Fibroblast of lung (primary cell): Measurements from ENCODE around the gene CHD1L. TPM values are rescaled to one million over a fixed set of nuclear protein-coding genes. Genes with fewer than 3 reads are reported as not detected.

ENCODE experiments used
- DNase-seq, 2 donors: peaks; one replicate each; pipeline versions ENCODE4 v3.0.0 to v3.0.0-alpha.2; 2010; ENCODE audit warnings: low read depth in 2 of 2
- H2AFZ ChIP-seq: 2 replicates; pipeline ENCODE4 v1.5.1; 2012; ENCODE audit warnings: low read length, control low read depth, inconsistent platforms
- H3K27ac ChIP-seq: 2 replicates; pipeline ENCODE4 v1.5.1; 2011; ENCODE audit warnings: low read length, control low read depth; ENCODE audit not compliant: insufficient read depth
- H3K27me3 ChIP-seq: 2 replicates; pipeline ENCODE4 v1.5.1; 2011; ENCODE audit warnings: mild to moderate bottlenecking, low read length; ENCODE audit not compliant: control insufficient read depth, insufficient read depth
- H3K36me3 ChIP-seq: 2 replicates; pipeline ENCODE4 v1.5.1; 2011; ENCODE audit warnings: low read length; ENCODE audit not compliant: control insufficient read depth, insufficient read depth
- H3K4me1 ChIP-seq: 2 replicates; pipeline ENCODE4 v1.5.1; 2011; ENCODE audit warnings: low read length; ENCODE audit not compliant: control insufficient read depth, insufficient read depth; ENCODE audit errors: extremely low read depth
- H3K4me2 ChIP-seq: 2 replicates; pipeline ENCODE4 v1.5.1; 2011; ENCODE audit warnings: low read length, control low read depth; ENCODE audit not compliant: insufficient read depth; ENCODE audit errors: extremely low read depth
- H3K4me3 ChIP-seq, 4 experiments: fragments of 200-600 bp in 1 of 4; sonication (generic) in 1 of 4; replicated peaks in 1 of 4; 2 replicates each; pipeline ENCODE4 v1.5.1; 2011 to 2016; ENCODE audit warnings: low read length in 4 of 4, low read depth in 3 of 4, mild to moderate bottlenecking in 3 of 4, control low read depth in 2 of 4, inconsistent platforms in 1 of 4, mixed read lengths in 1 of 4; ENCODE audit not compliant: insufficient read depth in 1 of 4; ENCODE audit errors: control extremely low read depth in 1 of 4
- H3K79me2 ChIP-seq: 2 replicates; pipeline ENCODE4 v1.5.1; 2012; ENCODE audit warnings: mild to moderate bottlenecking, low read length, inconsistent platforms; ENCODE audit not compliant: control insufficient read depth, insufficient read depth
- H3K9ac ChIP-seq: 2 replicates; pipeline ENCODE4 v1.5.1; 2011; ENCODE audit warnings: mild to moderate bottlenecking, low read length, control low read depth; ENCODE audit not compliant: insufficient read depth
- H3K9me3 ChIP-seq: 2 replicates; pipeline ENCODE4 v1.5.1; 2012; ENCODE audit warnings: low read depth, low read length; ENCODE audit not compliant: control insufficient read depth, insufficient read depth
- H4K20me1 ChIP-seq: 2 replicates; pipeline ENCODE4 v1.5.1; 2011; ENCODE audit warnings: low read length; ENCODE audit not compliant: control insufficient read depth, insufficient read depth; ENCODE audit errors: extremely low read depth
- EZH2 ChIP-seq: IDR thresholded peaks from 2 replicates; pipeline ENCODE4 v1.5.1; 2012; ENCODE audit warnings: low read length, control low read depth, mild to moderate bottlenecking; ENCODE audit errors: missing control alignments
- polyA plus RNA-seq, 2 donors: library from polyadenylated mRNA; depleted of rRNA in 1 of 2; stranded (reverse) in 1 of 2; unstranded in 1 of 2; fragments of >200 nt; gene quantifications; 2 replicates each; pipeline ENCODE4 v1.2.1, GENCODE V29; 2011 to 2012; ENCODE audit warnings: missing spikeins in 1 of 2
- total RNA-seq: library from RNA; depleted of rRNA; stranded (reverse); fragments of >200 nt; gene quantifications from 2 replicates; pipeline ENCODE4 v1.2.1, GENCODE V29; 2014
- TF ChIP-seq, protein P1 (sequence below), 2 donors: IDR thresholded peaks in 1 of 2; conservative IDR thresholded peaks in 1 of 2; 1 replicate in 1 of 2; 2 replicates in 1 of 2; pipeline ENCODE4 v1.5.1; 2011 to 2012; ENCODE audit warnings: low read length in 2 of 2, control low read depth in 1 of 2, inconsistent platforms in 1 of 2, low read depth in 1 of 2, mild to moderate bottlenecking in 1 of 2

CHD1L gene
- total and polyA plus RNA-seq, 2 donors (not counting 1 experiment from before 2014, with no cell fraction given): 35.5 to 36.0 TPM

DNA sequence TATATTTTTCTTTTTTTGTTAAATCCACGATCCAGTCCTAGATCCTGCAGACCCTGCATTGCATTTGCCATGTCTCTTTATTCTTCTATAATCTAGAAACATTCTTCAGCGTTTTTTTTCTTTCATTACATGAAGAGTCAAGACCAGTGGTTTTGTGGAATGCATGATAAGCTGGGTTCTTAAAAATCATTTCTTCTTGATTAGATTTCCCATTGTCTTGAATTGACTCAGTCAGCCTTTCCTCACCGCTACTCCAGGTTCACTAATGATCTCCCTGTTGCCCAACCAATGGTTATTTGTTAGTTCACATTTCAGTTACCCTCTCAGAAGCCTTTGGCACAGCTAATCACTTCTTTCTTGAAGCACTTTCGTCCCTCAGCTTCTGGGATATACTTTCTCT lies 25.2 kb downstream of the CHD1L start:
- no peaks in the 10 kb centered on the region for H3K79me2 ChIP-seq
- no peak overlapping the region for H3K27ac ChIP-seq
- H3K9me3 ChIP-seq: no peaks in the 10 kb centered on the region
- H3K9ac ChIP-seq: no peak overlapping the region
- peaks cover 2% of the 10 kb centered on the region for H3K36me3 ChIP-seq
- H3K4me3 ChIP-seq: no peak overlapping the region
- peak in 1 of 2 donors; percentile 56 for DNase-seq
- no peak overlapping the region for H3K4me2 ChIP-seq
- no peaks in the 10 kb centered on the region for H4K20me1 ChIP-seq
- TF ChIP-seq EZH2: no peak
- TF ChIP-seq, protein P1, sequence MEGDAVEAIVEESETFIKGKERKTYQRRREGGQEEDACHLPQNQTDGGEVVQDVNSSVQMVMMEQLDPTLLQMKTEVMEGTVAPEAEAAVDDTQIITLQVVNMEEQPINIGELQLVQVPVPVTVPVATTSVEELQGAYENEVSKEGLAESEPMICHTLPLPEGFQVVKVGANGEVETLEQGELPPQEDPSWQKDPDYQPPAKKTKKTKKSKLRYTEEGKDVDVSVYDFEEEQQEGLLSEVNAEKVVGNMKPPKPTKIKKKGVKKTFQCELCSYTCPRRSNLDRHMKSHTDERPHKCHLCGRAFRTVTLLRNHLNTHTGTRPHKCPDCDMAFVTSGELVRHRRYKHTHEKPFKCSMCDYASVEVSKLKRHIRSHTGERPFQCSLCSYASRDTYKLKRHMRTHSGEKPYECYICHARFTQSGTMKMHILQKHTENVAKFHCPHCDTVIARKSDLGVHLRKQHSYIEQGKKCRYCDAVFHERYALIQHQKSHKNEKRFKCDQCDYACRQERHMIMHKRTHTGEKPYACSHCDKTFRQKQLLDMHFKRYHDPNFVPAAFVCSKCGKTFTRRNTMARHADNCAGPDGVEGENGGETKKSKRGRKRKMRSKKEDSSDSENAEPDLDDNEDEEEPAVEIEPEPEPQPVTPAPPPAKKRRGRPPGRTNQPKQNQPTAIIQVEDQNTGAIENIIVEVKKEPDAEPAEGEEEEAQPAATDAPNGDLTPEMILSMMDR (conservative IDR thresholded peaks at IDR 0.05 in 1 of 2, IDR thresholded peaks at IDR 0.05 in 1 of 2; ENCODE audit: low read depth in 1 of 2, low read length in 2 of 2): no peak
- no peaks in the 10 kb centered on the region for H3K27me3 ChIP-seq
- H2AFZ ChIP-seq: no peak overlapping the region
- peaks cover 7% of the 10 kb centered on the region for H3K4me1 ChIP-seq

DNA sequence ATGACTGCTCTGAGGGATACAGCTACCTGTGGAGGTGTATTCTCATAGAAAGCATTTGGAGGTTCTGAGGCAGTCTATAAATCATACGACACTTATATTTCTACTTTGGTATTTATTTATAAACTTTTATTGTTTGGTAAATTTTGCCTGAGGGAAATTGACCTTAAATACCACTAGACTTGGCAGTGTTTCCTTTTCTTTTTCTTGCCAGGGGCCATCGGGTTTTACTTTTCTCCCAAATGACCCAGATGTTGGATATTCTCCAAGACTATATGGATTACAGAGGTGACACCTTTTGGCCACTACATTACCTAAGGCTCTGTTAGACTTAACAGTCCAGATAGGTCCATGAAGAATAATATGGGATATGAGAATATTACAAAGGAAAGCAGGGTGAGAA lies 28.2 kb downstream of the CHD1L start:
- peaks cover 2% of the 10 kb centered on the region for H3K36me3 ChIP-seq

DNA sequence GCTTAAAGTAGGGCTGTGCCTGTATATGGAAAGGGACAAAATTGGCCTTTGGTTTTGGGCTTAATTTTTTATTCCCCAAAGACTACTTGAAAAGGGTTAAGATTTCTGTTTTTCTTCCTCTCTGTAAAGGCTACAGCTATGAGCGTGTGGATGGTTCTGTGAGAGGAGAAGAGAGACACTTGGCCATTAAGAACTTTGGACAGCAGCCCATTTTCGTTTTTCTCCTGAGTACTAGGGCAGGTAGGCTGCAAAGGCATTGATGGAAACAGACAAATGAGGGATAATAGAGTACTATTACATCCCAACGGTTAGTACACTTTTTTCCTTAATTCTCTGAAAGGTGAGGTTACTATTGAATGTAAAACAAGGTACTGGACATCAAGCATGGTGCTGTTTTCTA lies 29.6 kb downstream of the CHD1L start:
- Histone ChIP-seq H3K4me2 (no peak overlapping the region), H4K20me1 (no peaks in the 10 kb centered on the region), H3K27me3 (no peaks in the 10 kb centered on the region), H3K9me3 (no peaks in the 10 kb centered on the region), H3K9ac (no peak overlapping the region), H3K4me1 (peaks cover 5% of the 10 kb centered on the region), H3K36me3 (peaks cover 4% of the 10 kb centered on the region), H3K27ac (no peak overlapping the region), H3K79me2 (no peaks in the 10 kb centered on the region), H2AFZ (no peak overlapping the region), H3K4me3 (no peak overlapping the region)
- DNase-seq: no peak
- TF ChIP-seq, protein P1 (conservative IDR thresholded peaks at IDR 0.05 in 1 of 2, IDR thresholded peaks at IDR 0.05 in 1 of 2; ENCODE audit: low read depth in 1 of 2, low read length in 2 of 2): no peak

More for the DNA sequence above, 28.2 kb downstream of the CHD1L start:
- Histone ChIP-seq H2AFZ (no peak overlapping the region), H4K20me1 (no peaks in the 10 kb centered on the region), H3K4me3 (no peak overlapping the region), H3K27ac (no peak overlapping the region), H3K27me3 (no peaks in the 10 kb centered on the region), H3K9me3 (no peaks in the 10 kb centered on the region), H3K9ac (no peak overlapping the region), H3K4me2 (no peak overlapping the region), H3K4me1 (peaks cover 5% of the 10 kb centered on the region), H3K79me2 (no peaks in the 10 kb centered on the region)
- TF ChIP-seq, protein P1 (conservative IDR thresholded peaks at IDR 0.05 in 1 of 2, IDR thresholded peaks at IDR 0.05 in 1 of 2; ENCODE audit: low read depth in 1 of 2, low read length in 2 of 2): no peak
- TF ChIP-seq EZH2: no peak
- DNase-seq: no peak
